ENCODE results near the gene SPAG6.
A peak's percentile ranks its signal among the peaks of the same experiment; 100 is the strongest.

Gene SPAG6

GRCh38 chr10:22310928-22311327, 34.4 kb upstream of the SPAG6 start:
- Histone ChIP-seq H3K4me1 (ENCODE audit: insufficient read depth, insufficient read length) (no peaks in the 10 kb centered on the region), H3K4me3 (ENCODE audit: insufficient read length, low read depth) (no peak overlapping the region), H3K9me3 (ENCODE audit: insufficient read depth, low read length) (no peaks in the 10 kb centered on the region), H3K27me3 (ENCODE audit: insufficient read depth, insufficient read length) (peaks cover 31% of the 10 kb centered on the region), H3K36me3 (ENCODE audit: insufficient read depth, insufficient read length, low read length) (no peaks in the 10 kb centered on the region), H3K9ac (ENCODE audit: insufficient read length, low read depth) (no peak overlapping the region)
- TF ChIP-seq ZNF274 (IDR thresholded peaks at IDR 0.05; ENCODE audit: low read depth, low read length) (no peak), SUZ12 (IDR thresholded peaks at IDR 0.05; ENCODE audit: extremely low read depth, insufficient read depth, insufficient read length) (no peak), YY1 (IDR thresholded peaks at IDR 0.05; ENCODE audit: insufficient read depth, insufficient read length) (no peak)
- DNase-seq (ENCODE audit: low read depth, low spot score), result no peak

GRCh38 chr10:22314852-22315251, 30.4 kb upstream of the SPAG6 start:
- TF ChIP-seq ZNF274 (IDR thresholded peaks at IDR 0.05; ENCODE audit: low read depth, low read length), result no peak
- no peak for TF ChIP-seq SUZ12 (IDR thresholded peaks at IDR 0.05; ENCODE audit: extremely low read depth, insufficient read depth, insufficient read length)
- TF ChIP-seq YY1 (IDR thresholded peaks at IDR 0.05; ENCODE audit: insufficient read depth, insufficient read length), result no peak
- Histone ChIP-seq H3K9ac (ENCODE audit: insufficient read length, low read depth) (no peak overlapping the region), H3K4me1 (ENCODE audit: insufficient read depth, insufficient read length) (no peaks in the 10 kb centered on the region), H3K9me3 (ENCODE audit: insufficient read depth, low read length) (no peaks in the 10 kb centered on the region), H3K4me3 (ENCODE audit: insufficient read length, low read depth) (no peak overlapping the region), H3K36me3 (ENCODE audit: insufficient read depth, insufficient read length, low read length) (no peaks in the 10 kb centered on the region), H3K27me3 (ENCODE audit: insufficient read depth, insufficient read length) (peaks cover 63% of the 10 kb centered on the region)
- DNase-seq (ENCODE audit: low read depth, low spot score), result no peak

GRCh38 chr10:22315455-22316285, 29.6 kb upstream of the SPAG6 start:
- no peak for DNase-seq (ENCODE audit: low read depth, low spot score)
- Histone ChIP-seq H3K36me3 (ENCODE audit: insufficient read depth, insufficient read length, low read length) (no peaks in the 10 kb centered on the region), H3K27me3 (ENCODE audit: insufficient read depth, insufficient read length) (peaks cover 68% of the 10 kb centered on the region), H3K4me1 (ENCODE audit: insufficient read depth, insufficient read length) (no peaks in the 10 kb centered on the region), H3K9me3 (ENCODE audit: insufficient read depth, low read length) (no peaks in the 10 kb centered on the region), H3K4me3 (ENCODE audit: insufficient read length, low read depth) (peak overlapping the region; percentile 63), H3K9ac (ENCODE audit: insufficient read length, low read depth) (peak overlapping the region; percentile 59)
- TF ChIP-seq SUZ12 (IDR thresholded peaks at IDR 0.05; ENCODE audit: extremely low read depth, insufficient read depth, insufficient read length) (no peak), ZNF274 (IDR thresholded peaks at IDR 0.05; ENCODE audit: low read depth, low read length) (no peak), YY1 (IDR thresholded peaks at IDR 0.05; ENCODE audit: insufficient read depth, insufficient read length) (no peak)

- Histone ChIP-seq H3K9me3 (ENCODE audit: insufficient read depth, low read length) (no peaks in the 10 kb centered on the region), H3K9ac (ENCODE audit: insufficient read length, low read depth) (peak within 1 kb of the TSS; percentile 72), H3K4me3 (ENCODE audit: insufficient read length, low read depth) (peak within 1 kb of the TSS; percentile 63), H3K36me3 (ENCODE audit: insufficient read depth, insufficient read length, low read length) (no peaks in the 10 kb centered on the region), H3K27me3 (ENCODE audit: insufficient read depth, insufficient read length) (peaks cover 71% of the 10 kb centered on the region), H3K4me1 (ENCODE audit: insufficient read depth, insufficient read length) (no peaks in the 10 kb centered on the region)
- no peak for TF ChIP-seq YY1 (IDR thresholded peaks at IDR 0.05; ENCODE audit: insufficient read depth, insufficient read length)
- no peak for TF ChIP-seq ZNF274 (IDR thresholded peaks at IDR 0.05; ENCODE audit: low read depth, low read length)
- no peak for TF ChIP-seq SUZ12 (IDR thresholded peaks at IDR 0.05; ENCODE audit: extremely low read depth, insufficient read depth, insufficient read length)
- DNase-seq (ENCODE audit: low read depth, low spot score), result no peak
These were observed 28.8 kb upstream of the SPAG6 start, which contains the start of gene COMMD3 for GRCh38 chr10:22316286-22317075. TSS of gene COMMD3 (plus strand) at chr10:22316388. CDS start at chr10:22316418, 30 bp downstream.

- H3K36me3 ChIP-seq (ENCODE audit: insufficient read depth, insufficient read length, low read length), result no peaks in the 10 kb centered on the region
- H3K27me3 ChIP-seq (ENCODE audit: insufficient read depth, insufficient read length), result peaks cover 74% of the 10 kb centered on the region
- no peaks in the 10 kb centered on the region for H3K4me1 ChIP-seq (ENCODE audit: insufficient read depth, insufficient read length)
- DNase-seq (ENCODE audit: low read depth, low spot score), result no peak
- peak overlapping the region; percentile 72 for H3K9ac ChIP-seq (ENCODE audit: insufficient read length, low read depth)
- H3K4me3 ChIP-seq (ENCODE audit: insufficient read length, low read depth), result peak overlapping the region; percentile 63
- no peaks in the 10 kb centered on the region for H3K9me3 ChIP-seq (ENCODE audit: insufficient read depth, low read length)
- TF ChIP-seq SUZ12 (IDR thresholded peaks at IDR 0.05; ENCODE audit: extremely low read depth, insufficient read depth, insufficient read length) (no peak), ZNF274 (IDR thresholded peaks at IDR 0.05; ENCODE audit: low read depth, low read length) (no peak)
These were observed 28.3 kb upstream of the SPAG6 start for GRCh38 chr10:22317076-22317370.

GRCh38 chr10:22317771-22318565, 27.3 kb upstream of the SPAG6 start:
- H3K9ac ChIP-seq (ENCODE audit: insufficient read length, low read depth), result no peak overlapping the region
- H3K27me3 ChIP-seq (ENCODE audit: insufficient read depth, insufficient read length), result peaks cover 80% of the 10 kb centered on the region
- no peak for DNase-seq (ENCODE audit: low read depth, low spot score)
- TF ChIP-seq YY1 (IDR thresholded peaks at IDR 0.05; ENCODE audit: insufficient read depth, insufficient read length) (no peak), SUZ12 (IDR thresholded peaks at IDR 0.05; ENCODE audit: extremely low read depth, insufficient read depth, insufficient read length) (no peak), ZNF274 (IDR thresholded peaks at IDR 0.05; ENCODE audit: low read depth, low read length) (no peak)
- H3K4me1 ChIP-seq (ENCODE audit: insufficient read depth, insufficient read length), result no peaks in the 10 kb centered on the region
- H3K9me3 ChIP-seq (ENCODE audit: insufficient read depth, low read length), result no peaks in the 10 kb centered on the region
- H3K36me3 ChIP-seq (ENCODE audit: insufficient read depth, insufficient read length, low read length), result no peaks in the 10 kb centered on the region
- H3K4me3 ChIP-seq (ENCODE audit: insufficient read length, low read depth), result no peak overlapping the region
